ENCODE data around the gene C2CD2.
"Not testable (repeated sequence)": the region's sequence is repeated elsewhere in the genome, so short reads cannot be mapped to it uniquely, and the experiment has no call there.

C2CD2 gene

DNA sequence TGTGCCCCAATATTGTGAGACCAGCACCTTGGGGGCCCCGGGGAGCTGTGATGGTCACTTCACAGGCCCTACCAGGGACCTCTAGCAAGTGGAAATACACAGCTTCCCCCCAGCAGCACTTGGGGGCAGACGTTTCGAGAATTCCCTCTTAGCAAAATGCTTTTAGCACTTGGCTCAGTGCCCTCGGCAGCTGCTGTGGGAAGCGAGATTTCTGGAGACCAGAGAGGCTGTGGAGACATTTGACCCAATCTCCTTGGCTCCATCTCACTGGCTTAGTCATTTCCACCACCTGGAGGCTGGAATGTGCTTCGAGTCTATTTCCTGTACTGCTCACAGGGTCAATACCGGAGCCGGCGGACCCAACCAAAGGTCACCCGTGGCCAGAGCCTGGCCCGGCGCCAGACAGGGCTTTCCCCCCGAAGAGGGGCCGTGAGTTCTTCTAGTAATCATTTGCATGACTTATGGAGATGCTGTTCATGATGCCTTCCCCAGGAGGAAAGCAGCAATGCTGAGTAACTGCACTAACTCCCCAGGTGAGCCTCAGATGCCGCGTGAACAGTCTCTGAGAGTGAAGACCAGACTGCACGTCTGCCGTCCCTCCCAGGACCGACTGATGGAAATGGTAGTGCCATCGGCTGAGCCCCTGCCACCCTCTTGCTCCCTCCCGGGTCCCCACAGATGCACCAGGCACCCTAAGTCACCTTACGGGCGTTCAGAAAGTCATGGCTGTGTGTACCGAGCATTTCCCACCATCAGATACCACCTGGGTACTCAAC, 4.4 kb upstream of the C2CD2 start:
- DNase-seq (ENCODE audit: low spot score): no peak

DNA sequence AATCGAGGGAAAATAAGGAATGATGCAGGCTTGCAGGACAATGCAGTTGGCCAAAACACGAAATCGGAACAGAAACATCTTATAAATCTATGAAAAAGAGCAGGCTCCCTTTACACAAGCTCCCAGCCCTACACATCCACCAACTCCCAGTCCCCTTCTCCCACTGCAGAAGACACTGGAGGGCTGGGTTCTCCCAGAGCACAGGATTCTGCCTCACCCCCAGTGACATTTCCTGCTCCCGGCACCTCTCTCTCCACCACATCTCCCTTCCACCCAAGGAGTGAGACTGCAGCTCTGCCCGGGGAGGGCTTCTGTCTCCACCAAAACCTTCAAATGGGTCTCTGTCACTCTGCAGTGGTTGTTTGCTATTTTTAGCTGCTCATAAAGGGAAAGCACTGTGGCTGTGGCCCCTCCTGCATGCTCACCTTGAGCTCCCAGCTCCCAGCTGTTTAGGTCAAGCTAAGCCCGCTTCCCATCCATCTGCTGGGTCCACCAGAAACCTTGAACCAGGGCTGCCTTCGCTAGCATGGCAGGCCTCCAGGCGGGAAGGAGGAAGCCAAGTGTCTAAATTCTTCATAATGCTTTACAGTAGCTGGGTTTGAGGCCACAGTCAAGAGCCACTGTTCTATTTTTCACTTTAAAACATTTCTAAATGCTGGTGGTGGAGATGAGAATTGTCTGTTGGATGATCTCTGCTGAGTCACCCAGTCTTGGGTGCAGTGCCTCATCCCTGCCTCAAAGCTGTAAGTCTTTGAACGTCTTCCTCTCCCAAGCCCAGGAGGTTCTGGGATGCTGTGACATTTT, 3.3 kb upstream of the C2CD2 start:
- DNase-seq (ENCODE audit: low spot score): no peak

DNA sequence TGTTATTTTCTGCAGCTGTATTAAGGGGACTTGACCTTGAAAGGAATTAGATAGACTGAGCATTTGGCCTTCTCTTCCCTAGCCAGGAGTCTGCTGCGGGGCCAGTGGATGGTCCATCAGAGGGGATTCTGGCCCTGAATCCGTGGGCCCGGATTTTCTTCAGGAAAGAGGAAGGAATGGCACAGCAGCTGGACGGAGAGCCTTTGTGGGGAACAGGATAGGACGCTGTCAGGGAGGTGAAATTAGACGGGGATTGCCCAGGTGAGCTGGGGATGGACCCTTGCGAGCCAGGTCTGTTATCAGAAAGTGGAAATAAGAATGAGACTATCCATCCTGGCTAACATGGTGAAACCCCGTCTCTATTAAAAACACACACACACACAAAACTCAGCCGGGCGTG, 1.7 kb upstream of the C2CD2 start:
- no peak for DNase-seq (ENCODE audit: low spot score)

DNA sequence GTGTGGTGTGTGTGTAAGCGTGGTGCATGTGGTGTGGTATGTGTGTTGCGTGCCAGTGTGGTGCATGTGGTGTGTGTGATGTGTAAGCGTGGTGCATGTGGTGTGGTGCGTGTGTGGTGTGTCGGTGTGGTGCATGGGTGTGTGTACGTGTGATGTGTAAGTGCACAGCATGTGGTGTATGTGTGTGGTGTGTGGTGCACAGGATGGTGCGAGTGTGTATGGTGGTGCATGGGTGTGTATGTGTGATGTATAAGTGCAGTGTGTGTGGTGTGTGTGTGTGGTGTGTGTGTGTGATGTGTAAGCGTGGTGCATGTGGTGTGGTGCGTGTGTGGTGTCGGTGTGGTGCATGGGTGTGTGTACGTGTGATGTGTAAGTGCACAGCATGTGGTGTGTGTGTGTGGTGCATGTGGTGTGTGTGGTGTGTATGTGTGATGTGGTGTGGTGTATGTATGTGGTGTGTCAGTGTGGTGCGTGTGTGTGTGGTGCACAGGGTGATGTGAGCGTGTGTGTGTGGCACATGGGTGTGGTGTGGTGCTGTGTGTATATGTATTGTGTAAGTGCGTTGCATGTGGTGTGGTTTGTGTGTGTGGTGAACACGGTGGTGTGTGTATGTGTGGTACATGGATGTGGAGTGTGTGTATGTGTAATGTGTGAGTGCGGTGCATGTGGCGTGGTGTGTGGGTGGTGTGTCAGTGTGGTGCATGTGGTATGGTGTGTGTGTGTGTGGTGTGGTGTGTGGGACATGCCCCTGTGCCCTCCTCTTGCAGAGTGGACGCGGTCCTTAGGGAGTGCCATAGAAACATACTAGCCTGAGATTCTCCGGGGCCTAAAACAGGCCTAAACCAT, 1.1 kb upstream of the C2CD2 start:
- DNase-seq (ENCODE audit: low spot score): no peak

DNA sequence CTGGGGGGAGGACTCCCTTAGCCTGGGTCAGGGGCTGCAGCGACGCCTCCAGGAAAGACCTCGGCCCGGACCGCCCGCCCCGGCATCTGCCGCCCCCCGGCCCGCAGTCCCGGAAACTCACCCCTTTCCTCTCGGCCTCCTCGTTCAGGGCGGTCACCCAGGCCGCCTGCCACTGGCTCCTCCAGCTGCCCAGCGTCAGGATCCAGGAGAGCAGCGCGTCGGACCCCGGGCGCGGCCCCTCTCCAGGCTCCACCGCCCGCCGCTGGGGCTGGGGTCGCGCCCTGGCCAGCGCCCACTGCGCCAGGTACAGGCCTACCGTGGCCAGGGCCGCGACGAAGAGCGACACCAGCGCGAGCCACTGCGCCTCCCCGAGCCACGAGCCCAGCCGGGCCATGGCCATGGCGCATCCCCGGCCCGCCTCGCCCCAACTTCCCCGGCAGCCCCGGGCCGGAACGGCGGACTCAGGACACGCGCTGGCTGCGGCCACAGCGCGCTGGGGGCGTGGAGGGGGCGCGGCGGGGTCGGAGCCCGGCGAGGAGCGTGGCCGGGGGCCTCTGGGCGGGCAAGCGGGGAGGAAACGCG, 478 bp downstream of the C2CD2 start:
- no peak for DNase-seq (ENCODE audit: low spot score)

DNA sequence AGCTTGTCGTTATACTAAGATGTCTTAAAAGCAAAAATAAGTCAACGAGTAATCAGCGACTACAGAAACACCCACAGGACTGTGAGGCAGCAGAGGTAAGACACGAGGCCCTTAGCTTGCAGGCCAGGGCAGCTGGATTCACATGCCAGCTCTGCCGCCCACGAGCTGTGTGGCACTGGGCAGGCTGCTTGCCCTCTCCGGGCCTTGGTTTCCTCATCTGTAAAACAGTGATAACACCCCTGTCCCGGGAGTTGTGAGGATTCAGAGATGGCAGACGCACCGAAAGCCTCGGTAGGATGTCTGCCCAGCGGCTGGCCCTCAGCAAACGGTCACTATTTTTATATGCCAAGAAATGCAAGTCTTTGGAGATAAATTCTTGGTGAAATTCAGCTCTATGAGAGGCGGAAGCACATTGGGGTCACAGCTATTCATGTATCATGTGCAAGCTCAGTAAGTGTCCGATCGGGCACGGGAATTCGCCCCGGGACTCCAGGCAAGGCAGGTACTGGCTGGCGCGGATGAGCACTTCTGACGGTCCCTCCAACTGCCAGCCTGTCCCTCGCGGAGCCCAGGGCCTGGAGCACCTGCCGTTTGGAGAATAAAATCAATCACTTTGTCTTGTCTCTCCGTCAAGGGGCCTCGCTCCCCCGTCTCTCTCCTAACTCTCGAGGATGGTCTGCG, 1.1 kb downstream of the C2CD2 start:
- DNase-seq (ENCODE audit: low spot score): no peak

DNA sequence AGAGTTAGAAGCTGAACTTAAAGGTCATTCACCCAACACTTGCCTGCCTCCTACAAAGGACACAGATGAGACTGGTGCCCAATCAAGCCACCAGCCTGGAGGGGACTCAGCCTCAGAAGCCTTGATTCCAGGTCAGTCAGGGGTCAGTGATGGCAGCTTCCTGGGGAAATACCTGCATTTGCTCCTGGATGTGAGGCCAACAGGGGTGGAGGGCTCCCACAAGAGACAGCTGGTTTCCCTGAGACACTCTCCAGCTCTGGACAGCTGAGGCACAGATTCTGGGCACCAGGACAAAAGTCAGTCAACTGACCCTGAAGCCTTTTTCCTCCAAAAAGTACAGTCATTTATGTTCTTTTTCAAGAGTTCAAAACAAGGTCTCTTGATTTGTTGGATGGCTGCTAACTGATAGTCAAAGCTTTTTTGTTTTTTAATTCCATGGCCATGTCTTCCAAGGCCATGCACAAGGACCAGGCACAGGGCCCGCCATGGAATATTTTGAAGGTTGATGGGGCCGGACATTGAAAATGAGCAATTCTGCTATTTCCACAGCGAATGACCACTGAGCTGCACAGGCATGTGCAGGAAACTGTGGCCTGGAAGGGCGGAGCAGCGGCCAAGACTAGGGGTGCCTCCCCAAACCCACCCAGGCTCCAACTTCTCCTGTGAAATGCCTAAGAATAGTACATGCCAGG, 1.8 kb downstream of the C2CD2 start:
- DNase-seq (ENCODE audit: low spot score): no peak

DNA sequence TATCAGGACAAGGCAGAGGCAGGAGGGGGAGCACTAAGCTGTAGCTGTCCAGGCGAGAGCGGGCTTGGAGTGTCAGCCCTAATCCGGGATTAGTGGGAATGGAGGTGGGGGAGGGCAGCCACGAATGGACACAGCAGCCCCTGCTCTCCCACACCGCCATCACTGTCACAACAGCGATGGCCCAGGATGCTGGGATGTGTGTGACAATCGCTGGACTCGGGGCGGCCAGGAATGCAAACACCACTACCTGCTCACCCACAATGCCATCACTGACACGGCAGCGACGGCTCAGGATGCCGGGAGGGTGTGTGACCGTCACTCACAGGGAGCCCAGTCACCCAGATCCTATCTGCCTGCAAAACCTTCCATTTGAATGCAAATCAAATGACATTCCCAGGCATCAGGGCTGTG, 2.9 kb downstream of the C2CD2 start:
- DNase-seq (ENCODE audit: low spot score): no peak

DNA sequence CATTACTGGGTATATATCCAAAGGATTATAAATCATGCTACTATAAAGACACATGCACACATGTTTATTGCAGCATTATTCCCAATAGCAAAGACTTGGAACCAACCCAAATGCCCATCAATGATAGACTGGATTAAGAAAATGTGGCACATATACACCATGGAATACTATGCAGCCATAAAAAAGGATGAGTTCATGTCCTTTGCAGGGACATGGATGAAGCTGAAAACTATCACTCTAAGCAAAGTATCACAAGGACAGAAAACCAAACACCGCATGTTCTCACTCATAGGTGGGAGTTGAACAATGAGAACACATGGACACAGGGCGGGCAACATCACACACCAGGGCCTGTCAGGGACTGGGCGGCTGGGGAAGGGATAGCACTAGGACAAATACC, 4.2 kb downstream of the C2CD2 start:
- not testable (repeated sequence) for DNase-seq (ENCODE audit: low spot score)

DNA sequence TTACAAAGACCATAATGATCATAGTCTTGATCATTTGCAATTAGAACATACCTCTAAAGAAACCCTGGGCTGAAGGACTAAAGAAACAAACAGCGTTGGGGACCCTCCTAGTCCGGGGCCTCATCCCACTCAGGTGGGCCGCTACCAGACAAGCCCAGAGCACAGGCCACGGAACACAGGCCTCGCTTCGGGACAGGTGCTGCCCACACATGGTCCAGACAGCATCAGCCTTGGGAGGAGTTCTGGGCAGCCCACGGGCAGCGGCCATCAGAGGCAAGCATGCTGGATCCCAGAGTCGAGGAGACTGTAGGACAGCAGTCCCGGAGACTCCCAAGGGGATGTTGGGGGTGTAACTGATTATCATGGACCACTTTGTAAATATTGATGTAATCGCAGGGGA, 4.9 kb downstream of the C2CD2 start:
- no peak for DNase-seq (ENCODE audit: low spot score)

DNA sequence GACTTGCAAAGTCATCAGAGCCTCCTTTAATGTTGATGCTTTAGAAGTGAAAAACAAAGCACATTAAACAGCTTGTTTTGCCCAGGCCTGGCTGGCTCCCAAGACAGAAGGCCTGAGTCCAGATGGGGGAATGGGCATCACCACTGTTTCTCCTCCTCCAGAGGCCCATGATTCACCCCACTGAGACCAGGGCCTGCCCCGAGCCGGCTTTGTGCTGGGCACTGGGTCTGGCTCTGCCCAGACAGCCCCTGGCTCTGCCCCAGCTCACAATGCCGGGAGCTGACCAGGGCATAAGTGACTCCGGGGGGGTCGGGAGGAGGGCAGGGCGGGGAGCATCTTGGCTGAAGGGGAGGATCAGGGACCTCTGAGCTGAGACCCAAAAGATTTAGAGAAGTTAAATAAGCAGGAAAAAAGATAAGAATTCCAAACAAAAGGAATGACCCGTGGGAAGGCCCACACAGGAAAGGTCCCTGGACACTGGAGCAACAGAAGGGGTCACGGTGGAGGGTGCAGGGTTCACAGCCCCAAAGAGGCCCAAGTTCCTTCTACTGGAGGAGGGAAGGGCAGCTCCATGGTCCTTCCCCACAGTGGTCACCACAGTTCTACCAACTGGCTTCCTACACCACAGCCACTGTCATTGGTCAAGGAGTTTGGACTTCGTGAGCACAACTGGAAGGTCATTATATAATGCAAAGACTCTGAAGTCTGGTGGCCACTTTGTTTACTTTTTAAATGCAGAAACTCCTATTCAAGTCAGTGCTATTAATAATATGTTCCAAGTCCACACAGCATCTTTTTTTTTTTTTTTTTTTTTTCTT, 5.5 kb downstream of the C2CD2 start:
- DNase-seq (ENCODE audit: low spot score): no peak

DNA sequence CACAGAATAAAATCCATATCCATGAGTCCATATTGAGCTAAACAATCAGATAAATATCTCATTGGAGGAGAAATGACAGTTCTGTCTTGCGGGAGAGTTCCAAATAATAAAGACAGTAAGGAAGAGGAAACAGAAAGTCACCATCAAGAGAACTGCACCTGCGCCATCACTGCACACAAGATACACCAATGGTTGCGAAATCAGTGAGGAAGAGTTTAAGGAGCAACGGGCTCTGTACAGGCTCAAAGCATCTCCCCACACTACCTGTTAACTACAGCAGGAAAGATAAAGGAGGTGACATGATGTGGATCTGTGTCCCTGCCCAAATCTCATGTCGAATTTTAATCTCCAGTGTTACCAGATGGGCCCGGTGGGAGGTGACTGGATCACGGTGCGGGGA, 7.8 kb downstream of the C2CD2 start:
- no peak for DNase-seq (ENCODE audit: low spot score)

DNA sequence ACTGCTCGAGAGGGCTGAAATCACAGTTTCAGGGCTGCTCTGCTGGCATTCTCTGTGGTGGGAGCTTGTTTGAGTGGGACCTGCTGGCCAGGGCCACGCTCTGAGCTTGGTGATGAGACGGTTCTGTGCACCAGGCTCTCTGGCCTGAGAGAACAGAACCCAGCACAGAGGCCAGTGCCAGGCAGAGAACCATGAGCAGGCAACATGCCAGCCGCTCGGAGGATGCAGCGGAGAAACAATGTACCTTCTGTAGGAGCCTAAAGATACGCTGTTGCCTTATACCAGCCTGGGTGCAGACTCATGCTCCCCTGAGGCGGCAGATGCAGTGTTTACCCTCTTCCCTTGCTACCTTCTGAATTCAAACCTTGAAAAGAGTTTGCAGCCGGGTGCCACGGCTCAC, 10.0 kb downstream of the C2CD2 start:
- DNase-seq (ENCODE audit: low spot score): no peak

DNA sequence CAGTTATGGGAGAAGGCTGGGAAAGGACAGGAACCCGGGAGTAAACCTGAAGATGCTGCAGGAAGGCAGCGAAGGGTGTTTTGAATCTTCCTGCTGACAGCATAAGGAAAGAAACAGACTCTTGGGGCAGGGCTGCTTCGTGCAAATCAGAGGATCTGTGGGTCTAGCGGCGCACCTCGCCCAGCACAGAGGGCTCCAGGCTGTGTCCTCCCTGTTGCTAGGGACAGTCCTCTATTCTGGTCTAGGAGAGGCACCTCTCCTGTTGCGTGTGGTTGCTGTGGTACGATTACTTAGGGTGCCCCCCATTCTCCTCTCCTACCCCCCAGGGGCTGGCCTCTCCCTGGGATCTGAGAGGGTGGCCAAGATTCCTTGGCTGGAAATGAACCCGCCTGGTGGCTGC, 11.4 kb downstream of the C2CD2 start:
- DNase-seq (ENCODE audit: low spot score): no peak

DNA sequence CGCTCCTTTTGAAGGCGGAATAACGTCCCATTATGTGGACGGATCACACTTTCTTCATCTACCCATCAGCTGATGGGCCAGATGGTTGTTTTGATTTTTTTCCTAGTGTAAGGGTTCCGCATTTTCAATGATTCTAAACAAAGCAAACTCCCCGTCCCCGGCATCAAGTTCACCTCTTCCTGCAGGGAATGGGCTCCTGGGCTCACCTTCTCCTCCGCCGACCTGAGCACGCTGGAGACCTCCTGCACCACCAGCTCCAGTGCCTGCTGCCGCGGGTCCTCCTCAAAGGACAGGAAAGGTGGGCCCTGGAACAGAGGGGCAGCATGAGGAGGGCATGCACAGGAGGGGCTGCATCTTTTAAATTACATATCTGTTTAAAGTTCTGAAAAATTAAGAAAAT, 11.9 kb downstream of the C2CD2 start:
- no peak for DNase-seq (ENCODE audit: low spot score)

DNA sequence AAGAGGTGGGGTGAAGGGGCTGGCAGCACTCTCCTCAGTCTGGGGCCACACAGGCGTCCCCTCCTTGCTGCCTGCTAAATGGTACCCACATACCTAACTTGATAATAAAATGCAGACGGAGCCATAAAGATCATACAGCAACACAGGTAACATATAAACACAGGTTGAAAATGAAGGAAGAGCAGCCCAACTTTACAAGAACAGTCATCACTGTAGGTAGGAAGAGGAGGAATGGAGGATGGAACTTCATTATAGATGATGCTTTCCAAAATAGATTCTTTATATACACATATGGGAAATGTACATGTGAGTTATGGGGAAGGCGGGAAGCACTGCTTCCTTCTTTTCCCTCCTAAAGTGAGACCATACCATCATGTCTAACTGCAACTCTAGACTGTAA, 13.4 kb downstream of the C2CD2 start:
- no peak for DNase-seq (ENCODE audit: low spot score)

DNA sequence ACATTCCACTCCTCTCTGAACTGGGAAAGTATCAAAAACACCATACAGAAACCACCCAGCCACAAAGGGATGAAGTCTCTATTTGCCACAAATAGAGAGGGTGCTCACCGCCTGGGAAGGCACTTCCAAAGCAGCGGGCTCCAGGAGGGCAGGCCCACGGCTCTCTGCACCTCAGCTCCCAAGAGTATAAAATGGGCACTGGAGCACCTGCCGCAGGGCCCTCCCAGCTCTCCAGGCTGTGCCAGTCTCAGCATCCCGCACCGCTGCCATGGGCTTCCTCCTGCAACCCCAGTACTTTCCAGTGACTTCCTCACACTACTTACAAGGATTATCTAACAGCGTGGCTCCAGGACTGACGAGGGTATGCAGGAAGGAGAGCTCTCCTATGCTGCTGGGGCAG, 14.4 kb downstream of the C2CD2 start:
- DNase-seq (ENCODE audit: low spot score): no peak

DNA sequence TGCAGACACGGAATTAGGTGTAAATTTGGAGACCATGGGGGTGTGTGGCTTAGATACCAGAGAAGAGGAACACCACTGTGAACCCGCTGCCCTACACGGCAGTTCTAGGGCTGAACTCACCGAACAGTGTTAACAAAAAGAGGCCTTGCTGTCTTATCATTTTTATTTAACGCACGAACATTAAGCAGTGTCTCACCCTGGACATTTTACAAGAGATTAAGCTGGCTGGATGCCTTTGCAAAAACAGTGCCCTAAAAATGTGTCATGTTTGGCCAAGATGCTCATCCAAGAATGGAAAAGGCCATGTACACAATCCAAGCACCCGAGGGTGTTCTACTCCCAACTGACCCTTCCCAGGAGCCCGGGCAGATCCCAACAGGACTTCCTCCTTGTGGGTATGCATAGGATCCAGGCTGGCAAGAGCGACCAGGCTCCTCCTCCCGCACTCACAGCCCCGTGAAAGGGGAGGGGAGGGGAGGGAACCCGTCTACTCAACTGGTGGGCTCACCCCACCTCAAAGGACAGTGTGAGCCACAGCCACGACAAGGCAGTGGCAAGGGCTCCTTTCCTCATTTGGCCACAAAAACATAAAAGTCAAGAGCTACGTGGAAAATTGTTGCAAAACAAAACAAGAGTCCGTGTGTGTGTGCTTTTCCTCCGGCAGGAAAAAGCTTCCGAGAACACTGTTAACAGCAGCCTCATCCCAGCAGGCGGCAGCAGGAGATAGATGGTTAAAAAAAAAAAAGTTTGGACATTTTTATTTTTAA, 20.3 kb downstream of the C2CD2 start:
- no peak for DNase-seq (ENCODE audit: low spot score)

DNA sequence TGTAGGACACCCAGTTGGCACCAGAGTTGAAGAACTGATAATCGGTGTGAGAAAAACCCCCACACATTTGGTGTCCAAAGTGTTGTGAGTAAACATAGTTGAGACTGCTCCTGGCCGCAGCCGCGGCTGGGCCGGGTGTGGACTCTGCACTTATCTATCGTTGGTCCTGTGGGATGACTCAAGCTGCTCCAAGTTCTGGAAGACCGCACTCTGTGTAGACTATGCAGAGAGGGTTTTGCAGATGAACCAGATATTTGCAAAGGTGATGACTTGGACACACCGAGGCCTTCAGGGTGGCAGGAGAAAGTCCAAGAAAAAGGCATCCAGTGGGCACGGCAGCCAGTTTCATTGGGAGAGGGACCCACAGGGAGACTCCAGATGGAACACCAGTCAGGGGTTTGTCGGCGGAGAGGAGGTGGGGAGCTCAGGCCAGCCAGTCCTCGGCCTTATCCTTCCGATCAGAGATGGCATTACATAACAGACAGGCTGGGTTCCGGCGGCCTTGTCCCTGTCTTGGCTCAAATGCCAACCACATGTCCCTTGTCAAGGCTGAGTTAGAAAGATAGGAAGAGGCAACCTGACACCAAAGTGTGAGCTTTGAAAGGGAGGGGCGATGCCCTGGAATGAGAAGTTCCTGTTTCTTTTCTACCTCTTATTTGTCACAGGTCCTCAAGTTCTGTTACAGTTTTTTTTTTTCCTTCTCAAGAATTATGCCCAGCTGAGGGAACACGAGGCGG, 21.1 kb downstream of the C2CD2 start:
- no peak for DNase-seq (ENCODE audit: low spot score)
